Measurements from ENCODE around the gene OR4D2.

The OR4D2 gene

GRCh38 chr17:58217766-58218165, 51.0 kb downstream of the OR4D2 start:
- no peak for DNase-seq

GRCh38 chr17:58219007-58219788, 52.4 kb downstream of the OR4D2 start, which contains the start of gene MKS1:
Gene MKS1 (minus strand): TSS chr17:58219255. CDS start chr17:58219230, 25 bp downstream.
- peak; percentile 90 to 96 for DNase-seq

GRCh38 chr17:58219789-58220183, 53.0 kb downstream of the OR4D2 start:
- DNase-seq, result no peak

Measured in stimulated activated CD4-positive, alpha-beta T cell treated with anti-CD3 and anti-CD28 coated beads, Interleukin-4, amount 100 ng/mL, for 4 hours (primary cell).